ENCODE data around the gene DDA1. TPM values are rescaled to one million over a fixed set of nuclear protein-coding genes. Genes with fewer than 3 reads are reported as not detected.
A peak's percentile ranks its signal among the peaks of the same experiment; 100 is the strongest.

Gene DDA1
- total and polyA plus RNA-seq, 9 of the 15 experiments (the other 6 are each of a cell fraction or from before 2014, with no cell fraction given), result 1.4 to 83.8 (median 33.8) TPM

GRCh38 chr19:17281391-17282304, 27.7 kb upstream of the DDA1 start, which contains the start of gene ANKLE1 (continued):
- TF ChIP-seq ZNF592 (IDR thresholded peaks at IDR 0.05), result peak; percentile 61; the same call in 1 of the 2 replicates
- peak; percentile 27 for TF ChIP-seq ZFX (CRISPR knock-in tag; IDR thresholded peaks at IDR 0.05)
- no peak for TF ChIP-seq ZNF518B (CRISPR knock-in tag; IDR thresholded peaks at IDR 0.05)
- peak; percentile 93 for TF ChIP-seq MAX (CRISPR knock-in tag; IDR thresholded peaks at IDR 0.05)
- TF ChIP-seq POLR2G (IDR thresholded peaks at IDR 0.05; ENCODE audit: low read depth, low read length), result peak; percentile 74

Data from K562 (cell line).